GM12891 (cell line): ENCODE measurements around the gene F2RL3.

Experiments
- POLR2A ChIP-seq: IDR thresholded peaks from 2 replicates; pipeline ENCODE4 v1.6.1; 2011; ENCODE audit warnings: low read depth, low read length, control low read depth
- POLR2AphosphoS5 ChIP-seq: IDR thresholded peaks from 2 replicates; pipeline ENCODE4 v1.6.1; 2011; ENCODE audit warnings: low read depth, low read length, control low read depth
- POU2F2 ChIP-seq: IDR thresholded peaks from 2 replicates; pipeline ENCODE4 v1.6.1; 2011; ENCODE audit warnings: low read depth, mild to moderate bottlenecking, control low read depth, low read length, moderate library complexity
- SPI1 ChIP-seq: IDR thresholded peaks from 2 replicates; pipeline ENCODE4 v1.6.1; 2011; ENCODE audit warnings: low read depth, low read length, control low read depth
- TAF1 ChIP-seq: IDR thresholded peaks from 2 replicates; pipeline ENCODE4 v1.6.1; 2011; ENCODE audit warnings: low read depth, low read length, control low read depth

DNA sequence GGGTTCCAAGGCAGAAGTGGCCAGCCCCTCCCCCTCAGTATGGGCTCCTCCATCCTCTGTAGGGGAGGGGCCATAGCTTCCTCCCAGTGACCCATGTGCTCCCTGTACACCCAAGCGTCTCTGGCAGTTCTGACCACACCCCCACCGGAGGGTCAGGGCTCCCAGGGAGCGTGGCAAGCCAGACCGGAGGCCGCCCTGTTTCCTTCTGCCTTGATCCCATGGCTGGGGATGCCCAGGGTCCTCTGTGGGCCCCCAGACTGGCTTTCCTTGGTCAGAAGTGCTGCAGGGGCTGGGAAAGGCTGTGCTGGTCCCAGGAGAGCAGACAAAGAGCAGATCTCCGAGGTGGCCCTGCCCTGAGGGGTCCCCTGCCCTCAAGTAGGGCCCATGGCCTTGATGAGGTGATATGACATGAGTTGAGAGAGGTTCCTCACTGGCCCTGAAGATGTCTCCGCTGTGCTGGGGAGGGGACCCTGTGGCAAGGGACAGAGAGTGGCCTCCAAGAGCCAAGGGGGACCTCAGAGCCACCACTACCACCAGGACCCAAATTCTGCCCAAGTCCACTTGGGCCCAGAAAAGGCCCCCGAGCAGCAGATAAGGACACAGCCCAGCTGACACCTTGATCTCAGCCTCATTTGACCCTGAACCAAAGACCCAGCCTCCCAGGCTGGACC is 7.8 kb upstream of the F2RL3 start:
- TF ChIP-seq POLR2AphosphoS5 (no peak), POLR2A (no peak), TAF1 (no peak), SPI1 (no peak), POU2F2 (no peak)
